ENCODE measurements around the gene RAB4B. TPM values are rescaled to one million over a fixed set of nuclear protein-coding genes. Genes with fewer than 3 reads are reported as not detected.
A peak's percentile ranks its signal among the peaks of the same experiment; 100 is the strongest.
"Not testable (repeated sequence)": the region's sequence is repeated elsewhere in the genome, so short reads cannot be mapped to it uniquely, and the experiment has no call there.

Gene RAB4B
- polyA plus RNA-seq, 1 experiment, result 25.4 TPM

DNA sequence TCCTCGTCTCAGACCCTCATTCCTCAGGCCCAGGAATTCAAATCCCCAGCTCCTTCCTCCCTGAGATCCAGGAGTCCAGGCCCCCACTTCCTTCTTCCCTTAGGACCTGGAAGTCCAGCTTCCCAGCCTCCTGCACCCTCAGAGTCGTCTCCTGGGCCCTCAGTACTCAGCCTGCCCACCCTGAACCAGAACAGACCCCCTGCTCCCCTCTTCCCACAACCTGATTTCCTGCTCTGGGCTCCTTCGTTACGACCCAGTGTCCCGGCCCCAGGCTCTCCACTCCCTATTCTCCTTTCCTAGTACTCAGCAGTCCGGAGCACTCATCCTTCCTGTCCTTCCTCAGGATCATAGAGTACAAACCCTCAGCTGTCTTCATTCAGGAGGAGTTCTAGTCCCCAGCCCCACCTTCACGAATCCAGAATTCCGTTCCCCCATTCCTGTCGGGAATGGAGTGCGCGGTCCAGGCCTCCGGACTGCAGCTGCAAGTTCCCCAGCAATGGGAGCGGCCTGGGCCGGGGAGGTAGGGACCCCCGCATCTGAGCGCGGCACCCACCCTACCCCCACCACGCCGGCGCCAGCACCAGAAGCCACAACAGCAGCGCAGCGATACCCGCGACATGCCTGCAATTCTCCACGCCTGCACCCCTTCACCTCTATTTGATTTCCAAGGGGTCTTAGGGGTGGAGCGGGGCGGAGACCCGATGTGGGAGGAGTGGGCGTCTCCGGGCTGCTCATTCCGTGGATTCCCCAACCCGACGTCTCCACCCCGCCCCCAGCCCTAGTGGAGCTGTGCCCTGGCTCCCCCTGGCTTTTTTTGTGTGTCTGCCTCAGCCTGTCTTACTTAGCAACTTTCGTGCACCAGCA is 33.7 kb downstream of the RAB4B start:
- no peak overlapping the region; the same call in 1 of the 2 replicates for H3K4me3 ChIP-seq (ENCODE audit: low read depth, low read length)
- TF ChIP-seq, protein P1, sequence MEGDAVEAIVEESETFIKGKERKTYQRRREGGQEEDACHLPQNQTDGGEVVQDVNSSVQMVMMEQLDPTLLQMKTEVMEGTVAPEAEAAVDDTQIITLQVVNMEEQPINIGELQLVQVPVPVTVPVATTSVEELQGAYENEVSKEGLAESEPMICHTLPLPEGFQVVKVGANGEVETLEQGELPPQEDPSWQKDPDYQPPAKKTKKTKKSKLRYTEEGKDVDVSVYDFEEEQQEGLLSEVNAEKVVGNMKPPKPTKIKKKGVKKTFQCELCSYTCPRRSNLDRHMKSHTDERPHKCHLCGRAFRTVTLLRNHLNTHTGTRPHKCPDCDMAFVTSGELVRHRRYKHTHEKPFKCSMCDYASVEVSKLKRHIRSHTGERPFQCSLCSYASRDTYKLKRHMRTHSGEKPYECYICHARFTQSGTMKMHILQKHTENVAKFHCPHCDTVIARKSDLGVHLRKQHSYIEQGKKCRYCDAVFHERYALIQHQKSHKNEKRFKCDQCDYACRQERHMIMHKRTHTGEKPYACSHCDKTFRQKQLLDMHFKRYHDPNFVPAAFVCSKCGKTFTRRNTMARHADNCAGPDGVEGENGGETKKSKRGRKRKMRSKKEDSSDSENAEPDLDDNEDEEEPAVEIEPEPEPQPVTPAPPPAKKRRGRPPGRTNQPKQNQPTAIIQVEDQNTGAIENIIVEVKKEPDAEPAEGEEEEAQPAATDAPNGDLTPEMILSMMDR (IDR thresholded peaks at IDR 0.05; ENCODE audit: insufficient read depth, low read depth, low read length), result 0 out of 2 replicates have a peak, but pooled peaks have one; percentile 7
- H3K27me3 ChIP-seq (ENCODE audit: control insufficient read depth, insufficient read depth, low read length), result no peaks in the 10 kb centered on the region
- ChIA-PET CTCF (interaction anchor here (1.0 kb wide), 1 partner anchor 149 kb away, joined by 3 read pairs; no protein-coding TSS in a partner anchor), POLR2A (interaction anchor here (0.6 kb wide), 1 partner anchor 19 kb away, joined by 3 read pairs; no protein-coding TSS in a partner anchor)
- H3K36me3 ChIP-seq (ENCODE audit: control insufficient read depth, insufficient read depth, low read length), result peaks cover 17% of the 10 kb centered on the region
- no peak for DNase-seq (ENCODE audit: low read depth)

DNA sequence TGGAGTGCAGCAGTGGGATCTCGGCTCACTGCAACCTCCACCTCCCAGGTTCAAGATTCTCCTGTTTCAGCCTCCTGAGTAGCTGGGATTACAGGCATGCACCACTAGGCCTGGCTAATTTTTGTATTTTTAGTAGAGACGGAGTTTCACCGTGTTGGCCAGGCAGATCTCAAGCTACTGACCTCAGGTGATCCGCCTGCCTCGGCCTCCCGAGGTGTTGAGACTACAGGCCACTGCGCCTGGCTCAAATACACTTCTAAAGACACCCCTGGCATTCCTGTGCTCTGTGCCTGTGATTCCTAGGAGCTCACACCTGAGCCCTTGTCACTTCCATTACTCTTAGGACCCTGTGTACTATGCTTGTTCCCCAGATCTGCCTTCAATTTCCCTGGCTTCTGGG is 34.5 kb downstream of the RAB4B start:
- POLR2A ChIA-PET; H3K4me3 ChIP-seq (ENCODE audit: low read depth, low read length); DNase-seq (ENCODE audit: low read depth); H3K27me3 ChIP-seq (ENCODE audit: control insufficient read depth, insufficient read depth, low read length): not testable (repeated sequence)
- CTCF ChIA-PET, result interaction anchor here (1.0 kb wide), 1 partner anchor 150 kb away, joined by 3 read pairs; no protein-coding TSS in a partner anchor
- peaks cover 12% of the 10 kb centered on the region for H3K36me3 ChIP-seq (ENCODE audit: control insufficient read depth, insufficient read depth, low read length)

DNA sequence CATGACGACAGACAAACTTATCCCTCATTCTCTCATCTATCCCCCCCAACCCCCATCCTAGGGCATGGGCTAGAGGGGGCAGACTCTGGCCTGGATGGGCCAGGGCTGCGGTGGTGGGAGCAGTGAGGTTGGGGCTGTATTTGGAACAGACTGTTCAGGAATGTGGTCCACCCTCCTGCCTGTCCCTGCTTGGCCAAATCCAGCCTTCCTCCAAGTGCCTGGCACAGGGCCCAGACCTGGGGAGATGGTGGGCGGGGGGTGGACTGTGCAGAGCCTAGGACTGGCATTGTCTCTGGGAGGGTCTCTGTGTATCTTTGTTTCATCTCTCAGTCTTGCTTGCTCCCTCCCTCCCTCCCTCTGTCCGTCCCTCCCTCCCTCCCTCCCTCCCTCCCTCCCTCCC is 35.1 kb downstream of the RAB4B start:
- no peak for DNase-seq (ENCODE audit: low read depth)
- H3K27me3 ChIP-seq (ENCODE audit: control insufficient read depth, insufficient read depth, low read length), result no peaks in the 10 kb centered on the region
- POLR2A ChIA-PET, result no interaction called here
- TF ChIP-seq, protein P1 (IDR thresholded peaks at IDR 0.05; ENCODE audit: insufficient read depth, low read depth, low read length), result no peak
- peaks cover 8% of the 10 kb centered on the region for H3K36me3 ChIP-seq (ENCODE audit: control insufficient read depth, insufficient read depth, low read length)
- no peak overlapping the region for H3K4me3 ChIP-seq (ENCODE audit: low read depth, low read length)
- CTCF ChIA-PET, result no interaction called here

- ChIA-PET CTCF (no interaction called here), POLR2A (no interaction called here)
- Histone ChIP-seq H3K27me3 (ENCODE audit: control insufficient read depth, insufficient read depth, low read length) (no peaks in the 10 kb centered on the region), H3K36me3 (ENCODE audit: control insufficient read depth, insufficient read depth, low read length) (no peaks in the 10 kb centered on the region), H3K4me3 (ENCODE audit: low read depth, low read length) (no peak overlapping the region)
- TF ChIP-seq, protein P1 (IDR thresholded peaks at IDR 0.05; ENCODE audit: insufficient read depth, low read depth, low read length), result no peak
- DNase-seq (ENCODE audit: low read depth), result no peak
Measured at GRCh38 chr19:40815223-40815622, 37.2 kb downstream of the RAB4B start.

- TF ChIP-seq, protein P1 (IDR thresholded peaks at IDR 0.05; ENCODE audit: insufficient read depth, low read depth, low read length), result peak; percentile 46
- POLR2A ChIA-PET; DNase-seq (ENCODE audit: low read depth); H3K36me3 ChIP-seq (ENCODE audit: control insufficient read depth, insufficient read depth, low read length); H3K27me3 ChIP-seq (ENCODE audit: control insufficient read depth, insufficient read depth, low read length); H3K4me3 ChIP-seq (ENCODE audit: low read depth, low read length): not testable (repeated sequence)
- CTCF ChIA-PET, result interaction anchor here (0.6 to 3.0 kb wide), 17 partner anchors 10 to 1270 kb away, joined by 3 to 36 read pairs (median 4); partner anchors contain the start of genes COQ8B and ITPKC
Measured at GRCh38 chr19:40818480-40819399, 40.7 kb downstream of the RAB4B start.
